Endometrial microvascular endothelial cells (primary cell): Measurements from ENCODE around the gene BEAN1. TPM values are rescaled to one million over a fixed set of nuclear protein-coding genes. Genes with fewer than 3 reads are reported as not detected.

ENCODE experiments used
- in situ Hi-C: cut with HindIII; loops from 2 replicates; pipeline ENCODE4 v1.10.0; 2017; ENCODE audit warnings: low sequenced_read_pairs, low pct_unique_long_range_greater_than_20kb; ENCODE audit errors: inconsistent ontology term
- total RNA-seq: library from RNA; depleted of rRNA; stranded (reverse); fragments of >200 nt; gene quantifications from one replicate; pipeline ENCODE4 v1.2.3, GENCODE V29; 2015; ENCODE audit errors: inconsistent ontology term

BEAN1 gene
- total RNA-seq, 1 donor from 2014 or later: not detected

- in situ Hi-C loops: loop anchor here (5.0 kb wide), 1 partner anchor 58 kb away; no protein-coding TSS in a partner anchor
Observed at GRCh38 chr16:66524601-66525164, 97.6 kb downstream of the BEAN1 start.

GRCh38 chr16:66525396-66526180, 98.5 kb downstream of the BEAN1 start:
- in situ Hi-C loops: no loop called here

- in situ Hi-C loops: no loop called here
Observed at GRCh38 chr16:66528294-66528693, 101.2 kb downstream of the BEAN1 start.

- in situ Hi-C loops: no loop called here
Observed at GRCh38 chr16:66529475-66529874, 102.4 kb downstream of the BEAN1 start.

Other genes starting within 250 kb of the BEAN1 start
- gene CDH5, start 60.6 kb upstream of the BEAN1 start, total RNA-seq: 638 TPM
- gene TK2, start 122.8 kb downstream of the BEAN1 start, total RNA-seq: 24.9 TPM
- 134 TPM for gene CKLF, start 125.3 kb downstream of the BEAN1 start, total RNA-seq
- 3.3 TPM for gene CMTM1, start 139.1 kb downstream of the BEAN1 start, total RNA-seq
- not detected for gene CMTM2, start 152.2 kb downstream of the BEAN1 start, total RNA-seq
- gene CMTM3, start 177.4 kb downstream of the BEAN1 start, total RNA-seq: 94.8 TPM